A549 (cell line): ENCODE data around the gene DTX3L. TPM values are rescaled to one million over a fixed set of nuclear protein-coding genes. Genes with fewer than 3 reads are reported as not detected.

Source experiments
- ATAC-seq, 2 experiments: fragments of 200-7000 bp in 1 of 2; fragments of >200 bp in 1 of 2; cut with Nextera tagmentation in 1 of 2; cut with Tn5 transposase in 1 of 2; 3 replicates each; pipeline versions ENCODE4 v1.8.0 to v1.9.1; 2018 to 2020; ENCODE audit warnings: mild to moderate bottlenecking in 1 of 2, moderate library complexity in 1 of 2
- CTCF ChIA-PET: fragments of 300-600 bp; sonication (Branson Sonifier 250); formaldehyde crosslinking; extraction: SDS; loops from one replicate; lab custom pipeline; 2021; ENCODE audit warnings: antibody characterized with exemption, inconsistent platforms; lab: Yijun Ruan, JAX
- POLR2A ChIA-PET: fragments of 350-600 bp; formaldehyde crosslinking; extraction: SDS; loops from one replicate; lab custom pipeline; 2021; ENCODE audit warnings: antibody characterized with exemption, inconsistent platforms; lab: Yijun Ruan, JAX
- DNase-seq, 2 experiments: peaks; one replicate each; pipeline versions ENCODE4 v3.0.0 to v3.0.0-alpha.2; 2011 to 2016; ENCODE audit warnings: low read depth in 1 of 2, low spot score in 1 of 2
- FAIRE-seq: peaks from 2 replicates; lab custom pipeline; 2011; peaks lifted over from hg19 to GRCh38; lab: Jason Lieb, UNC
- H3K27ac ChIP-seq, 2 experiments: fragments of >200 bp; sonication (Bioruptor Twin); formaldehyde crosslinking; 3 replicates each; pipeline ENCODE4 v1.5.1; 2016 to 2017
- H3K4me1 ChIP-seq: fragments of >200 bp; sonication (Bioruptor Twin); formaldehyde crosslinking; 3 replicates; pipeline ENCODE4 v1.6.1; 2016
- H3K4me2 ChIP-seq: fragments of >200 bp; sonication (Bioruptor Twin); formaldehyde crosslinking; 3 replicates; pipeline ENCODE4 v1.6.1; 2016
- H3K4me3 ChIP-seq: fragments of >200 bp; sonication (Bioruptor Twin); formaldehyde crosslinking; 3 replicates; pipeline ENCODE4 v1.5.1; 2016
- H3K9me3 ChIP-seq: fragments of >200 bp; sonication (Bioruptor Twin); formaldehyde crosslinking; 3 replicates; pipeline ENCODE4 v1.6.1; 2016
- BHLHE40 ChIP-seq: IDR thresholded peaks from 2 replicates; pipeline ENCODE4 v1.6.1; 2012; ENCODE audit warnings: low read depth, low read length, inconsistent platforms
- CBX2 ChIP-seq: fragments of 200-600 bp; sonication (generic); IDR thresholded peaks from 2 replicates; pipeline ENCODE4 v1.6.1; 2016; ENCODE audit warnings: low read depth, mild to moderate bottlenecking, borderline replicate concordance
- CBX8 ChIP-seq: fragments of 200-600 bp; sonication (generic); IDR thresholded peaks from 2 replicates; pipeline ENCODE4 v1.6.1; 2016
- EHMT2 ChIP-seq: fragments of 200-600 bp; sonication (generic); IDR thresholded peaks from 2 replicates; pipeline ENCODE4 v1.6.1; 2016; ENCODE audit warnings: antibody characterized with exemption, low read depth, mild to moderate bottlenecking, moderate library complexity
- ESRRA ChIP-seq: fragments of 150-350 bp; IDR thresholded peaks from 2 replicates; pipeline ENCODE4 v1.6.1; 2014; ENCODE audit warnings: mild to moderate bottlenecking, low read length, borderline replicate concordance
- FOSB ChIP-seq: fragments of 250-450 bp; sonication (Bioruptor Pico); IDR thresholded peaks from 2 replicates; pipeline ENCODE4 v1.5.0; 2020; ENCODE audit warnings: mild to moderate bottlenecking, moderate library complexity
- GATA3 ChIP-seq: IDR thresholded peaks from 2 replicates; pipeline ENCODE4 v1.6.1; 2012; ENCODE audit warnings: borderline replicate concordance
- HEYL ChIP-seq: fragments of 250-450 bp; sonication (Bioruptor Pico); IDR thresholded peaks from 2 replicates; pipeline ENCODE4 v1.8.0; 2021; ENCODE audit warnings: mild to moderate bottlenecking, moderate library complexity
- HOXB13 ChIP-seq: fragments of 250-450 bp; sonication (Bioruptor Pico); IDR thresholded peaks from 2 replicates; pipeline ENCODE4 v1.5.0; 2020; ENCODE audit warnings: low read depth, mild to moderate bottlenecking, moderate library complexity
- HOXB5 ChIP-seq: fragments of 250-450 bp; sonication (Bioruptor Pico); IDR thresholded peaks from 2 replicates; pipeline ENCODE4 v1.5.0; 2020; ENCODE audit warnings: mild to moderate bottlenecking, moderate library complexity
- KDM1A ChIP-seq: fragments of 200-600 bp; sonication (generic); IDR thresholded peaks from 2 replicates; pipeline ENCODE4 v1.6.1; 2016; ENCODE audit warnings: low read depth, mild to moderate bottlenecking
- KDM5A ChIP-seq: fragments of 200-600 bp; sonication (generic); IDR thresholded peaks from 2 replicates; pipeline ENCODE4 v1.6.1; 2016; ENCODE audit warnings: antibody characterized with exemption, mild to moderate bottlenecking
- MAFK ChIP-seq: fragments of 450-650 bp; IDR thresholded peaks from 2 replicates; pipeline ENCODE4 v1.6.1; 2014; ENCODE audit not compliant: partially characterized antibody
- NPAS2 ChIP-seq: fragments of 250-450 bp; sonication (Bioruptor Pico); IDR thresholded peaks from 2 replicates; pipeline ENCODE4 v1.8.0; 2022; ENCODE audit warnings: mild to moderate bottlenecking, moderate library complexity, borderline replicate concordance
- POLR2AphosphoS2 ChIP-seq: conservative IDR thresholded peaks from 2 replicates; pipeline ENCODE4 v1.6.1; 2012; ENCODE audit warnings: low read length, improper control_type of control experiment, inconsistent platforms
- RCOR1 ChIP-seq: fragments of 150-350 bp; IDR thresholded peaks from 2 replicates; pipeline ENCODE4 v1.6.1; 2014; ENCODE audit warnings: antibody characterized with exemption, low read length, low read depth
- RFX5 ChIP-seq: fragments of 450-650 bp; IDR thresholded peaks from 2 replicates; pipeline ENCODE4 v1.7.1; 2014; ENCODE audit warnings: antibody characterized with exemption, mild to moderate bottlenecking, moderate library complexity
- TFCP2L1 ChIP-seq: fragments of 250-450 bp; sonication (Bioruptor Pico); IDR thresholded peaks from 2 replicates; pipeline ENCODE4 v1.5.0; 2021; ENCODE audit warnings: mild to moderate bottlenecking
- ZC3H11A ChIP-seq: fragments of 450-650 bp; IDR thresholded peaks from 2 replicates; pipeline ENCODE4 v1.6.1; 2014; ENCODE audit warnings: antibody characterized with exemption, mild to moderate bottlenecking
- ZFP36 ChIP-seq: fragments of 450-650 bp; IDR thresholded peaks from 2 replicates; pipeline ENCODE4 v1.6.1; 2014; ENCODE audit warnings: borderline replicate concordance; ENCODE audit not compliant: partially characterized antibody
- ZNF302 ChIP-seq: fragments of 250-450 bp; sonication (Bioruptor Pico); IDR thresholded peaks from 2 replicates; pipeline ENCODE4 v1.9.0; 2021; ENCODE audit warnings: inconsistent platforms, mild to moderate bottlenecking, moderate library complexity
- WGBS: methylation state at CpG from one replicate; pipeline ENCODE4 v1.1.6; 2017; ENCODE audit errors: missing lambda C conversion rate; 5-methylcytosine and 5-hydroxymethylcytosine counted together
- polyA plus RNA-seq, 4 experiments: library from polyadenylated mRNA; depleted of rRNA in 3 of 4; stranded (reverse); fragments of >200 nt; fragmentation: RNase III in 1 of 4; extraction: RNeasy Plus Mini Kit Qiagen cat#74134 plus additional on column Dnase treatment in 1 of 4; gene quantifications; 2 replicates in 3 of 4; 3 replicates in 1 of 4; pipeline ENCODE4 v1.2.3, GENCODE V29; 2011 to 2017
- TF ChIP-seq, protein P1 (sequence below): IDR thresholded peaks from 2 replicates; pipeline ENCODE4 v1.6.1; 2012
- TF ChIP-seq, protein P2 (sequence below): fragments of 250-450 bp; sonication (Bioruptor Pico); IDR thresholded peaks from 2 replicates; pipeline ENCODE4 v1.5.0; 2020; ENCODE audit warnings: low read depth, mild to moderate bottlenecking, moderate library complexity
- TF ChIP-seq, protein P3 (sequence below): fragments of >200 bp; sonication (Bioruptor Twin); formaldehyde crosslinking; IDR thresholded peaks from 2 replicates; pipeline ENCODE4 v1.6.1; 2016
- TF ChIP-seq, protein P4 (sequence below): fragments of 450-650 bp; IDR thresholded peaks from 2 replicates; pipeline ENCODE4 v1.6.1; 2014; ENCODE audit warnings: antibody characterized with exemption
- TF ChIP-seq, protein P5 (sequence below): fragments of >200 bp; sonication (Bioruptor Twin); formaldehyde crosslinking; IDR thresholded peaks from 3 replicates; pipeline ENCODE4 v1.5.1; 2016
- TF ChIP-seq, protein P6 (sequence below): fragments of 200-600 bp; sonication (generic); IDR thresholded peaks from 2 replicates; pipeline ENCODE4 v1.6.1; 2016; ENCODE audit warnings: antibody characterized with exemption, mild to moderate bottlenecking, moderate library complexity
- TF ChIP-seq, protein P7 (sequence below): IDR thresholded peaks from 2 replicates; pipeline ENCODE4 v1.6.1; 2012; ENCODE audit warnings: low read depth, borderline replicate concordance

The DTX3L gene
- polyA plus RNA-seq, 2 of the 4 experiments (the other 2 are of a cell fraction), result 4.2 to 5.3 TPM

DNA sequence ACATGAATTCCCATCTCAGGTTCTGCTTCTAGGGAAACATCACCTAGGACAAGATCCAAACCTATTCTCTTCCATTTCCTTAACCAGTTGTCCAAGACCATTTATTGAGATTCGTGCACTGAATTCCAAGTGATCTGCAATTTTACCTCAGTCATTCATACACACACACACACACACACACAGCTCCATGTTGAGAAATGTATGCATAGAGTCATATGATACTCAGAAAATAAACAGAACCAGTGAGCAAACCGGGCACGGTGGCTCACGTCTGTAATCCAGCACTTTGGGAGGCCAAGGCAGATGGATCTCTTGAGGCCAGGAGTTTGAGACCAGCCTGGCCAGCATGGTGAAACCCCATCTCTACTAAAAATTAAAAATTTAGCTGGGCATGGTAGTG is 43.3 kb upstream of the DTX3L start (continued):
- TF ChIP-seq, protein P1, sequence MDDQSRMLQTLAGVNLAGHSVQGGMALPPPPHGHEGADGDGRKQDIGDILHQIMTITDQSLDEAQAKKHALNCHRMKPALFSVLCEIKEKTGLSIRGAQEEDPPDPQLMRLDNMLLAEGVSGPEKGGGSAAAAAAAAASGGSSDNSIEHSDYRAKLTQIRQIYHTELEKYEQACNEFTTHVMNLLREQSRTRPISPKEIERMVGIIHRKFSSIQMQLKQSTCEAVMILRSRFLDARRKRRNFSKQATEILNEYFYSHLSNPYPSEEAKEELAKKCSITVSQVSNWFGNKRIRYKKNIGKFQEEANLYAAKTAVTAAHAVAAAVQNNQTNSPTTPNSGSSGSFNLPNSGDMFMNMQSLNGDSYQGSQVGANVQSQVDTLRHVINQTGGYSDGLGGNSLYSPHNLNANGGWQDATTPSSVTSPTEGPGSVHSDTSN, result no peak
- TF ChIP-seq ZNF302 (CRISPR knock-in tag) (no peak), RCOR1 (no peak), HOXB13 (CRISPR knock-in tag) (no peak), GATA3 (no peak), FOSB (CRISPR knock-in tag) (no peak)
- TF ChIP-seq, protein P2, sequence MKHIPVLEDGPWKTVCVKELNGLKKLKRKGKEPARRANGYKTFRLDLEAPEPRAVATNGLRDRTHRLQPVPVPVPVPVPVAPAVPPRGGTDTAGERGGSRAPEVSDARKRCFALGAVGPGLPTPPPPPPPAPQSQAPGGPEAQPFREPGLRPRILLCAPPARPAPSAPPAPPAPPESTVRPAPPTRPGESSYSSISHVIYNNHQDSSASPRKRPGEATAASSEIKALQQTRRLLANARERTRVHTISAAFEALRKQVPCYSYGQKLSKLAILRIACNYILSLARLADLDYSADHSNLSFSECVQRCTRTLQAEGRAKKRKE (CRISPR knock-in tag), result no peak
- TF ChIP-seq, all 56 proteins: peak for 0

DNA sequence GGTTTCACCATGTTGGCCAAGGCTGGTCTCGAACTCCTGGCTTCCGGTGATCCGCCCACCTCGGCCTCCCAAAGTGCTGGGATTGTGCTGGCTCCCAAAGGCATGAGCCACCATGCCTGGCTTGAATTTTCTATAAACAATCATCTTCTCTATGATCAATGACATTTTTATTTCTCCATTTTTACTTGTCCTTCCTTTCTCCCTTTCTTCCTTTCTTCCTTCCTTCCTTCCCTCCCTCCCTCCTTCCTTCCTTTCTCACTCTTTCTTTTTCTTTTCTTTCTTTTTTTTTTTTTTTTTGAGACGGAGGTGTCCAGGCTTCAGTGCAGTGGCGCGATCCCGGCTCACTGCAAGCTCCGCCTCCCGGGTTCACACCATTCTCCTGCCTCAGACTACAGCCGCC is 40.8 kb upstream of the DTX3L start:
- POLR2A ChIA-PET, result no interaction called here
- FAIRE-seq (no peak), ATAC-seq (no peak), DNase-seq (no peak)
- no peak for TF ChIP-seq TFCP2L1 (CRISPR knock-in tag)
- TF ChIP-seq GATA3, result no peak
- TF ChIP-seq, protein P3, sequence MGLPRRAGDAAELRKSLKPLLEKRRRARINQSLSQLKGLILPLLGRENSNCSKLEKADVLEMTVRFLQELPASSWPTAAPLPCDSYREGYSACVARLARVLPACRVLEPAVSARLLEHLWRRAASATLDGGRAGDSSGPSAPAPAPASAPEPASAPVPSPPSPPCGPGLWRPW, result no peak
- no peak for TF ChIP-seq BHLHE40
- TF ChIP-seq, protein P4, sequence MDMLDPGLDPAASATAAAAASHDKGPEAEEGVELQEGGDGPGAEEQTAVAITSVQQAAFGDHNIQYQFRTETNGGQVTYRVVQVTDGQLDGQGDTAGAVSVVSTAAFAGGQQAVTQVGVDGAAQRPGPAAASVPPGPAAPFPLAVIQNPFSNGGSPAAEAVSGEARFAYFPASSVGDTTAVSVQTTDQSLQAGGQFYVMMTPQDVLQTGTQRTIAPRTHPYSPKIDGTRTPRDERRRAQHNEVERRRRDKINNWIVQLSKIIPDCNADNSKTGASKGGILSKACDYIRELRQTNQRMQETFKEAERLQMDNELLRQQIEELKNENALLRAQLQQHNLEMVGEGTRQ, result no peak
- TF ChIP-seq ZFP36, result no peak
- no peak for TF ChIP-seq KDM5A
- no peak for TF ChIP-seq EHMT2
- no peak for TF ChIP-seq NPAS2
- no peak for TF ChIP-seq POLR2AphosphoS2
- TF ChIP-seq CBX2, result no peak
- TF ChIP-seq RFX5, result no peak
- TF ChIP-seq, protein P5, sequence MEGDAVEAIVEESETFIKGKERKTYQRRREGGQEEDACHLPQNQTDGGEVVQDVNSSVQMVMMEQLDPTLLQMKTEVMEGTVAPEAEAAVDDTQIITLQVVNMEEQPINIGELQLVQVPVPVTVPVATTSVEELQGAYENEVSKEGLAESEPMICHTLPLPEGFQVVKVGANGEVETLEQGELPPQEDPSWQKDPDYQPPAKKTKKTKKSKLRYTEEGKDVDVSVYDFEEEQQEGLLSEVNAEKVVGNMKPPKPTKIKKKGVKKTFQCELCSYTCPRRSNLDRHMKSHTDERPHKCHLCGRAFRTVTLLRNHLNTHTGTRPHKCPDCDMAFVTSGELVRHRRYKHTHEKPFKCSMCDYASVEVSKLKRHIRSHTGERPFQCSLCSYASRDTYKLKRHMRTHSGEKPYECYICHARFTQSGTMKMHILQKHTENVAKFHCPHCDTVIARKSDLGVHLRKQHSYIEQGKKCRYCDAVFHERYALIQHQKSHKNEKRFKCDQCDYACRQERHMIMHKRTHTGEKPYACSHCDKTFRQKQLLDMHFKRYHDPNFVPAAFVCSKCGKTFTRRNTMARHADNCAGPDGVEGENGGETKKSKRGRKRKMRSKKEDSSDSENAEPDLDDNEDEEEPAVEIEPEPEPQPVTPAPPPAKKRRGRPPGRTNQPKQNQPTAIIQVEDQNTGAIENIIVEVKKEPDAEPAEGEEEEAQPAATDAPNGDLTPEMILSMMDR, result no peak
- TF ChIP-seq CBX8, result no peak
- TF ChIP-seq RCOR1, result no peak
- TF ChIP-seq HEYL (CRISPR knock-in tag), result no peak
- 78% methylated on average over 11 of the region's 11 CpGs for WGBS
- Histone ChIP-seq H3K4me3 (no peak overlapping the region), H3K4me2 (no peak overlapping the region), H3K9me3 (no peaks in the 10 kb centered on the region), H3K4me1 (no peaks in the 10 kb centered on the region), H3K27ac (no peak overlapping the region)
- CTCF ChIA-PET, result no interaction called here

DNA sequence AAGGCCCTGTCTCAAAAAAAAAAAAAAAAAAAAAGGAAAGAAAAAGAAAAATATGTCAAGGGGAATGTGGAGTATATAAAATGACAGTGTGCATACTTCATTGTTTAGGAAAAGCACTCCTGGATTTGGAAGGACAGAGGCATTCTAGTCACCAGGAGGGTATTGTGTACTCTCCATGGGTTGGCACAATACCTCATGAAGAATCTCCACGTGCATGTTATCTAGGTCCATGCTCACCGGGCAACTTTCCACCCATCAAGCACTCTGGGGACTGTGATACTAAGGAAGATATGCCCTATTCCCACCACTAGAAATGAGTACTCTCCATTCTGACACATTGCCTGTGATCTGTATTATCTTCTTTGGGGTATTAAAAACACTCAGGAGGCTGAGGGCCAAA is 34.0 kb upstream of the DTX3L start:
- POLR2A ChIA-PET, result no interaction called here
- Histone ChIP-seq H3K4me1 (peaks cover 16% of the 10 kb centered on the region), H3K9me3 (no peaks in the 10 kb centered on the region), H3K4me2 (no peak overlapping the region), H3K27ac (no peak overlapping the region), H3K4me3 (no peak overlapping the region)
- no peak for DNase-seq
- WGBS, result 76% methylated on average over 2 of the region's 2 CpGs
- no peak for ATAC-seq
- TF ChIP-seq GATA3 (no peak), MAFK (no peak), ESRRA (no peak), KDM1A (no peak), HOXB13 (CRISPR knock-in tag) (no peak), ZC3H11A (no peak), HOXB5 (CRISPR knock-in tag) (no peak), NPAS2 (no peak)
- TF ChIP-seq, protein P6, sequence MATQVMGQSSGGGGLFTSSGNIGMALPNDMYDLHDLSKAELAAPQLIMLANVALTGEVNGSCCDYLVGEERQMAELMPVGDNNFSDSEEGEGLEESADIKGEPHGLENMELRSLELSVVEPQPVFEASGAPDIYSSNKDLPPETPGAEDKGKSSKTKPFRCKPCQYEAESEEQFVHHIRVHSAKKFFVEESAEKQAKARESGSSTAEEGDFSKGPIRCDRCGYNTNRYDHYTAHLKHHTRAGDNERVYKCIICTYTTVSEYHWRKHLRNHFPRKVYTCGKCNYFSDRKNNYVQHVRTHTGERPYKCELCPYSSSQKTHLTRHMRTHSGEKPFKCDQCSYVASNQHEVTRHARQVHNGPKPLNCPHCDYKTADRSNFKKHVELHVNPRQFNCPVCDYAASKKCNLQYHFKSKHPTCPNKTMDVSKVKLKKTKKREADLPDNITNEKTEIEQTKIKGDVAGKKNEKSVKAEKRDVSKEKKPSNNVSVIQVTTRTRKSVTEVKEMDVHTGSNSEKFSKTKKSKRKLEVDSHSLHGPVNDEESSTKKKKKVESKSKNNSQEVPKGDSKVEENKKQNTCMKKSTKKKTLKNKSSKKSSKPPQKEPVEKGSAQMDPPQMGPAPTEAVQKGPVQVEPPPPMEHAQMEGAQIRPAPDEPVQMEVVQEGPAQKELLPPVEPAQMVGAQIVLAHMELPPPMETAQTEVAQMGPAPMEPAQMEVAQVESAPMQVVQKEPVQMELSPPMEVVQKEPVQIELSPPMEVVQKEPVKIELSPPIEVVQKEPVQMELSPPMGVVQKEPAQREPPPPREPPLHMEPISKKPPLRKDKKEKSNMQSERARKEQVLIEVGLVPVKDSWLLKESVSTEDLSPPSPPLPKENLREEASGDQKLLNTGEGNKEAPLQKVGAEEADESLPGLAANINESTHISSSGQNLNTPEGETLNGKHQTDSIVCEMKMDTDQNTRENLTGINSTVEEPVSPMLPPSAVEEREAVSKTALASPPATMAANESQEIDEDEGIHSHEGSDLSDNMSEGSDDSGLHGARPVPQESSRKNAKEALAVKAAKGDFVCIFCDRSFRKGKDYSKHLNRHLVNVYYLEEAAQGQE, result no peak
- TF ChIP-seq, protein P7, sequence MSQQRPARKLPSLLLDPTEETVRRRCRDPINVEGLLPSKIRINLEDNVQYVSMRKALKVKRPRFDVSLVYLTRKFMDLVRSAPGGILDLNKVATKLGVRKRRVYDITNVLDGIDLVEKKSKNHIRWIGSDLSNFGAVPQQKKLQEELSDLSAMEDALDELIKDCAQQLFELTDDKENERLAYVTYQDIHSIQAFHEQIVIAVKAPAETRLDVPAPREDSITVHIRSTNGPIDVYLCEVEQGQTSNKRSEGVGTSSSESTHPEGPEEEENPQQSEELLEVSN, result no peak
- FAIRE-seq, result no peak
- CTCF ChIA-PET, result interaction anchor here (0.6 kb wide), 1 partner anchor 138 kb away, joined by 3 read pairs; no protein-coding TSS in a partner anchor
